Measurements from ENCODE around the gene HSPA4. TPM values are rescaled to one million over a fixed set of nuclear protein-coding genes. Genes with fewer than 3 reads are reported as not detected.
A peak's percentile ranks its signal among the peaks of the same experiment; 100 is the strongest.

HSPA4 gene
- total and polyA plus RNA-seq, 2 donors (not counting 1 experiment from before 2014, with no cell fraction given): 18.1 to 95.0 TPM

DNA sequence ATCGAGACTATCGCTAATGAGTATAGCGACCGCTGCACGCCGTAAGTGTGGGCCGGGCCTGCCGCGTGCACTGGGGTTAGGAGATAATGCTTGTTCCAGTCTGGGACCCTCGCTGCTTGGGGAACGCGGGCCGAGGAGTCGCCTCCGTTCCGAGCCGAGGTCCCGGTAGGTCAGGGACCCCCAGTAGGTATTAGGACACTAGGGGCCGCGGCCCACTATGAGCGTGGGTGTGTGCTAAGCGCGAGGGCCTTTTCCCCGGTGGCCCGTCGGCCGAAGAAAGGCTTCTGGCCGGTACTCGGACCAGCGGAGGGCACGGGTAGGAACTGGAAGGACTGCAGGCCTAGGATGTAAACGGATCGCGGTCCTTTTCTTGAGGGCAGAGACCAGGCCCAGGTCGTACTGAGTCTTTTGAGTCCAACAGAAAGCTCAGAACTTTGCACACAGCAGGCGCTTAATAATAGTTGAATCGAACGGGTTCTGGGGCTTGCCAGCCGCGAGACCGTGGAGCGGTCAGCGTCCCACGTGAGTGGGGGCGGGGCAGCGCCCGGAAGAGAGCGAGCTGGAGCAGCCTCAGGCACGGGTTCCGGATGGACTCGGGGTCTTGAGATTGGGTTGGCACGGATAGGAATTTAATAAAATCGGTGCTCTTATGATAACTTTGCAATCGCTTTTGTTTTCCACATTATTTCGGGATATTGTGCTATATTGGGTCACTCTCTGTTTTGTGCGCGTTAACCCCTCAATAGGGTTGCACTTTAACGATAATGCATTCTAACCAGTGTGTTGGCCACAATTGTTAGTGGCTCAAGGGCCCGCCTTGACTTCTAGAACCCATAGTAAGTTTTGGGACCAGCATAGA lies 733 bp downstream of the HSPA4 start:
- Histone ChIP-seq H3K9me3 (ENCODE audit: control extremely low read depth in 1 of 3, control insufficient read depth in 2 of 3, insufficient read depth in 1 of 3, low read length in 2 of 3) (no peaks in the 10 kb centered on the region), H3K4me1 (ENCODE audit: control insufficient read depth in 2 of 2, insufficient read depth in 2 of 2, low read length in 2 of 2) (peaks cover 34% of the 10 kb centered on the region in 2 donors), H3K27me3 (replicated peaks in 1 of 4; ENCODE audit: control extremely low read depth in 1 of 4, control insufficient read depth in 3 of 4, insufficient read depth in 4 of 4, low read length in 3 of 4) (no peaks in the 10 kb centered on the region), H3K9ac (ENCODE audit: low read length) (peak overlapping the region; percentile 88), H3K4me2 (replicated peaks; ENCODE audit: low read depth, low read length, poor library complexity, severe bottlenecking) (peak overlapping the region; percentile 92), H4K20me1 (ENCODE audit: control insufficient read depth, insufficient read depth, low read length, poor library complexity, severe bottlenecking) (peaks cover 37% of the 10 kb centered on the region), H3K79me2 (ENCODE audit: control insufficient read depth, insufficient read depth, low read length) (peaks cover 63% of the 10 kb centered on the region), H3K36me3 (replicated peaks in 1 of 2; ENCODE audit: control extremely low read depth in 1 of 2, control insufficient read depth in 1 of 2, extremely low read depth in 1 of 2, insufficient read depth in 2 of 2, low read length in 1 of 2) (peaks cover 0 to 2% of the 10 kb centered on the region in 2 experiments), H3K27ac (ENCODE audit: low read length in 2 of 2) (peak overlapping the region; percentile 89 to 99), H3K4me3 (ENCODE audit: control extremely low read depth in 1 of 5, extremely low read depth in 1 of 5, insufficient read depth in 1 of 5, low read depth in 2 of 5, low read length in 4 of 5) (peak overlapping the region; percentile 89 to 93 (median 91)), H2AFZ (ENCODE audit: insufficient read depth, low read depth, low read length, poor library complexity, severe bottlenecking) (peak overlapping the region; percentile 83)
- no peaks in the 10 kb centered on the region for H3K27me3 Mint-ChIP-seq
- no peaks in the 10 kb centered on the region for H3K9me3 Mint-ChIP-seq (ENCODE audit: insufficient read depth)
- WGBS (ENCODE audit: insufficient coverage): 1% methylated on average over 54 of the region's 59 CpGs
- H3K4me1 Mint-ChIP-seq: peaks cover 70% of the 10 kb centered on the region
- H3K27ac Mint-ChIP-seq: peak overlapping the region; percentile 100
- intact Hi-C loops (cut with micrococcal nuclease): loop anchor here (1.0 to 5.0 kb wide), 5 partner anchors 26 to 495 kb away; partner anchors contain the start of genes GDF9, RAD50, UQCRQ and ZCCHC10
- DNase-seq (no peak), ATAC-seq (ENCODE audit: low read depth) (no peak)
- POLR2A ChIA-PET: interaction anchor here (0.6 to 4.0 kb wide), 11 partner anchors 16 to 1821 kb away, joined by 3 to 83 read pairs (median 7); partner anchors contain the start of genes AFF4, IRF1 and ZCCHC10
- CTCF ChIA-PET: interaction anchor here (0.7 to 2.2 kb wide), 5 partner anchors 19 to 90 kb away, joined by 3 to 13 read pairs (median 4); partner anchors contain the start of gene AFF4
- TF ChIP-seq EZH2 (IDR thresholded peaks at IDR 0.05; ENCODE audit: borderline replicate concordance, insufficient read depth, low read depth, low read length, poor library complexity, severe bottlenecking) (no peak), CTCF (IDR thresholded peaks at IDR 0.05) (no peak)
- H3K4me3 Mint-ChIP-seq: peak overlapping the region; percentile 97

Data from B cell (primary cell).